ENCODE results near the gene UBE2L5. TPM values are rescaled to one million over a fixed set of nuclear protein-coding genes. Genes with fewer than 3 reads are reported as not detected.

UBE2L5 gene
- polyA plus RNA-seq, 1 donor from 2014 or later = not detected

GRCh38 chr13:30453727-30454126 is 31.4 kb downstream of the UBE2L5 start:
- H2AFZ ChIP-seq (ENCODE audit: low read depth, low read length) = no peak overlapping the region
- H3K4me2 ChIP-seq (ENCODE audit: low read length) = no peak overlapping the region
- no peaks in the 10 kb centered on the region for H4K20me1 ChIP-seq (ENCODE audit: insufficient read depth)
- no peaks in the 10 kb centered on the region for H3K9me2 ChIP-seq (ENCODE audit: insufficient read depth, low read length)
- no peaks in the 10 kb centered on the region for H3K9me3 ChIP-seq (ENCODE audit: low read length)
- TF ChIP-seq RAD21 (conservative IDR thresholded peaks at IDR 0.05) = no peak
- TF ChIP-seq POLR2AphosphoS5 (IDR thresholded peaks at IDR 0.05) = no peak
- TF ChIP-seq REST (IDR thresholded peaks at IDR 0.05; ENCODE audit: borderline replicate concordance) = no peak
- no peak for TF ChIP-seq EZH2 (IDR thresholded peaks at IDR 0.05; ENCODE audit: borderline replicate concordance, insufficient read depth, low read length, poor library complexity, severe bottlenecking)
- H3K79me2 ChIP-seq (replicated peaks; ENCODE audit: insufficient read depth, low read length) = no peaks in the 10 kb centered on the region
- H3K27me3 ChIP-seq (ENCODE audit: insufficient read depth, low read depth, low read length) = no peaks in the 10 kb centered on the region
- no peak overlapping the region for H3K4me3 ChIP-seq (ENCODE audit: low read length)
- H3K27ac ChIP-seq (ENCODE audit: low read length) = no peak overlapping the region
- no peaks in the 10 kb centered on the region for H3F3A ChIP-seq (ENCODE audit: insufficient read depth, low read length, poor library complexity, severe bottlenecking)
- H3K36me3 ChIP-seq (ENCODE audit: insufficient read depth, low read length) = no peaks in the 10 kb centered on the region
- H3K9ac ChIP-seq (ENCODE audit: low read length) = no peak overlapping the region

GRCh38 chr13:30454991-30455390 is 32.7 kb downstream of the UBE2L5 start:
- Histone ChIP-seq H3K36me3 (ENCODE audit: insufficient read depth, low read length) (peaks cover 4% of the 10 kb centered on the region), H2AFZ (ENCODE audit: low read depth, low read length) (no peak overlapping the region), H3F3A (ENCODE audit: insufficient read depth, low read length, poor library complexity, severe bottlenecking) (no peaks in the 10 kb centered on the region), H3K27me3 (ENCODE audit: insufficient read depth, low read depth, low read length) (no peaks in the 10 kb centered on the region), H3K4me2 (ENCODE audit: low read length) (no peak overlapping the region), H3K79me2 (replicated peaks; ENCODE audit: insufficient read depth, low read length) (no peaks in the 10 kb centered on the region), H3K9ac (ENCODE audit: low read length) (no peak overlapping the region), H3K9me2 (ENCODE audit: insufficient read depth, low read length) (no peaks in the 10 kb centered on the region), H3K27ac (ENCODE audit: low read length) (no peak overlapping the region), H4K20me1 (ENCODE audit: insufficient read depth) (no peaks in the 10 kb centered on the region), H3K4me3 (ENCODE audit: low read length) (no peak overlapping the region), H3K9me3 (ENCODE audit: low read length) (no peaks in the 10 kb centered on the region)
- no peak for TF ChIP-seq POLR2AphosphoS5 (IDR thresholded peaks at IDR 0.05)
- no peak for TF ChIP-seq MXI1 (conservative IDR thresholded peaks at IDR 0.05; ENCODE audit: poor library complexity, severe bottlenecking)
- TF ChIP-seq CTCF (IDR thresholded peaks at IDR 0.05; ENCODE audit: poor library complexity, severe bottlenecking) = no peak
- TF ChIP-seq EP300 (conservative IDR thresholded peaks at IDR 0.05; ENCODE audit: poor library complexity, severe bottlenecking) = no peak
- TF ChIP-seq REST (IDR thresholded peaks at IDR 0.05; ENCODE audit: borderline replicate concordance) = no peak
- TF ChIP-seq EZH2 (IDR thresholded peaks at IDR 0.05; ENCODE audit: borderline replicate concordance, insufficient read depth, low read length, poor library complexity, severe bottlenecking) = no peak

Measured in neural cell (in vitro differentiated cells).